HCT116 (cell line): ENCODE measurements around the gene NOD1. TPM values are rescaled to one million over a fixed set of nuclear protein-coding genes. Genes with fewer than 3 reads are reported as not detected.

Experiments used
- ATAC-seq: fragments of 200-7000 bp; cut with Tn5 transposase; 2 replicates; pipeline ENCODE4 v1.9.1; 2020; ENCODE audit warnings: mild to moderate bottlenecking, moderate library complexity
- BruUV-seq: library from RNA; stranded (reverse); fragments of 400-500 nt; replicated peaks from 2 replicates; lab custom pipeline; 2021; lab: Mats Ljungman, UMichigan
- CTCF ChIA-PET: fragments of 300-600 bp; sonication (Branson Sonifier 250); formaldehyde crosslinking; loops from one replicate; lab custom pipeline; 2021; ENCODE audit warnings: antibody characterized with exemption; lab: Charles Lee
- POLR2A ChIA-PET: fragments of 300-600, 350-600 bp; sonication (Branson Sonifier 250); formaldehyde crosslinking; loops from one replicate; lab custom pipeline; 2021; ENCODE audit warnings: antibody characterized with exemption; lab: Charles Lee
- RAD21 ChIA-PET, 2 experiments: fragments of 300-600 bp; sonication (Branson Sonifier 250); formaldehyde crosslinking; loops; one replicate each; lab custom pipeline; 2023; ENCODE audit warnings: low total read pairs in 2 of 2; ENCODE audit not compliant: uncharacterized antibody in 2 of 2, unreplicated experiment in 2 of 2, low non-redundant PET in 1 of 2; lab: Charles Lee
- DNase-seq: peaks from one replicate; pipeline ENCODE4 v3.0.0-alpha.2; 2010; ENCODE audit warnings: low read depth, low spot score
- H2AFZ ChIP-seq: fragments of 200-600 bp; shearing (Covaris generic), sonication (generic); 2 replicates; pipeline ENCODE4 v1.6.1; 2017; ENCODE audit warnings: low read depth, mixed run types, mixed read lengths, antibody characterized with exemption, low read length; ENCODE audit not compliant: poor library complexity, severe bottlenecking
- H3K27ac ChIP-seq: 2 replicates; pipeline ENCODE4 v1.5.1; 2012; ENCODE audit warnings: low read depth, low read length
- H3K27me3 ChIP-seq: fragments of 200-600 bp; sonication (generic); 2 replicates; pipeline ENCODE4 v1.6.1; 2016; ENCODE audit warnings: mixed run types, low read length, mixed read lengths; ENCODE audit not compliant: insufficient read depth
- H3K36me3 ChIP-seq, 2 experiments: fragments of 200-500 bp in 1 of 2; fragments of 200-600 bp in 1 of 2; sonication (Bioruptor generic) in 1 of 2; sonication (generic) in 1 of 2; 2 replicates each; pipeline versions ENCODE4 v1.5.1 to v1.6.1; 2014 to 2016; ENCODE audit warnings: low read length in 2 of 2, inconsistent platforms in 1 of 2, mixed read lengths in 1 of 2, mixed run types in 1 of 2; ENCODE audit not compliant: insufficient read depth in 2 of 2, control insufficient read depth in 1 of 2
- H3K4me1 ChIP-seq, 2 experiments: fragments of 200-600 bp in 1 of 2; sonication (generic) in 1 of 2; 2 replicates each; pipeline versions ENCODE4 v1.5.1 to v1.6.1; 2012 to 2017; ENCODE audit warnings: low read length in 2 of 2, inconsistent platforms in 1 of 2, mild to moderate bottlenecking in 1 of 2, mixed read lengths in 1 of 2, mixed run types in 1 of 2, moderate library complexity in 1 of 2; ENCODE audit not compliant: insufficient read depth in 2 of 2, control insufficient read depth in 1 of 2
- H3K4me2 ChIP-seq: fragments of 200-600 bp; sonication (generic); 2 replicates; pipeline ENCODE4 v1.6.1; 2017; ENCODE audit warnings: mixed run types, low read length, mixed read lengths
- H3K4me3 ChIP-seq, 2 experiments: fragments of 200-600 bp in 1 of 2; sonication (generic) in 1 of 2; replicated peaks in 1 of 2; 2 replicates each; pipeline ENCODE4 v1.5.1; 2011 to 2016; ENCODE audit warnings: low read length in 2 of 2, control low read depth in 1 of 2, low read depth in 1 of 2, mild to moderate bottlenecking in 1 of 2, mixed read lengths in 1 of 2, mixed run types in 1 of 2
- H3K79me2 ChIP-seq: fragments of 200-600 bp; sonication (generic); 2 replicates; pipeline ENCODE4 v1.6.1; 2017; ENCODE audit warnings: mild to moderate bottlenecking, mixed run types, low read length, moderate library complexity, mixed read lengths; ENCODE audit not compliant: insufficient read depth
- H3K9ac ChIP-seq: fragments of 200-600 bp; sonication (generic); 2 replicates; pipeline ENCODE4 v1.6.1; 2016; ENCODE audit warnings: low read length, mixed read lengths
- H3K9me2 ChIP-seq: fragments of 200-600 bp; sonication (generic), shearing (Covaris generic); 2 replicates; pipeline ENCODE4 v1.6.1; 2017; ENCODE audit warnings: mixed run types, mild to moderate bottlenecking, moderate library complexity; ENCODE audit not compliant: insufficient read depth
- H3K9me3 ChIP-seq, 2 experiments: fragments of 200-500 bp in 1 of 2; fragments of 200-600 bp in 1 of 2; sonication (Bioruptor generic) in 1 of 2; sonication (generic) in 1 of 2; 2 replicates each; pipeline ENCODE4 v1.6.1; 2014 to 2017; ENCODE audit warnings: low read length in 2 of 2, mixed read lengths in 2 of 2, inconsistent platforms in 1 of 2, low read depth in 1 of 2, mild to moderate bottlenecking in 1 of 2, mixed run types in 1 of 2, moderate library complexity in 1 of 2; ENCODE audit not compliant: control insufficient read depth in 1 of 2, insufficient read depth in 1 of 2
- H4K20me1 ChIP-seq: fragments of 200-600 bp; sonication (generic), shearing (Covaris generic); 2 replicates; pipeline ENCODE4 v1.6.1; 2017; ENCODE audit warnings: mixed run types, mild to moderate bottlenecking, moderate library complexity; ENCODE audit not compliant: insufficient read depth
- CEBPB ChIP-seq: IDR thresholded peaks from 2 replicates; pipeline ENCODE4 v1.6.1; 2012; ENCODE audit warnings: low read depth
- EGR1 ChIP-seq: IDR thresholded peaks from 2 replicates; pipeline ENCODE4 v1.6.1; 2012; ENCODE audit warnings: low read depth
- EZH2 ChIP-seq: fragments of 200-600 bp; sonication (generic); IDR thresholded peaks from 2 replicates; pipeline ENCODE4 v1.6.1; 2017; ENCODE audit warnings: antibody characterized with exemption, mixed run types
- EZH2phosphoT487 ChIP-seq: fragments of 200-600 bp; IDR thresholded peaks from 2 replicates; pipeline ENCODE4 v1.6.1; 2018; ENCODE audit warnings: antibody characterized with exemption, borderline replicate concordance
- POLR2A ChIP-seq: IDR thresholded peaks from 2 replicates; pipeline ENCODE4 v1.7.0; 2011; ENCODE audit warnings: borderline replicate concordance; ENCODE audit not compliant: insufficient read depth, insufficient read length; ENCODE audit errors: extremely low read depth
- REST ChIP-seq: IDR thresholded peaks from 2 replicates; pipeline ENCODE4 v1.6.1; 2012; ENCODE audit warnings: low read depth
- TCF7L2 ChIP-seq: IDR thresholded peaks from 2 replicates; pipeline ENCODE4 v1.7.0; 2011; ENCODE audit warnings: borderline replicate concordance, inconsistent platforms; ENCODE audit not compliant: insufficient read depth, insufficient read length; ENCODE audit errors: extremely low read depth
- YY1 ChIP-seq: IDR thresholded peaks from 2 replicates; pipeline ENCODE4 v1.6.1; 2011; ENCODE audit warnings: low read length, low read depth, moderate library complexity, mild to moderate bottlenecking; ENCODE audit not compliant: insufficient replicate concordance; ENCODE audit errors: extremely low read depth
- ZBTB33 ChIP-seq: IDR thresholded peaks from 2 replicates; pipeline ENCODE4 v1.6.1; 2011; ENCODE audit warnings: mild to moderate bottlenecking, low read length, moderate library complexity; ENCODE audit not compliant: insufficient replicate concordance; ENCODE audit errors: extremely low read depth
- ZNF274 ChIP-seq: fragments of 200-500 bp; sonication (Bioruptor generic); IDR thresholded peaks from 2 replicates; pipeline ENCODE4 v1.6.1; 2014; ENCODE audit warnings: mild to moderate bottlenecking, low read depth, low read length, inconsistent platforms
- intact Hi-C: fragments of 100-400 bp; cut with micrococcal nuclease; formaldehyde crosslinking; loops from 2 replicates; pipeline ENCODE4 v1.10.0; 2022
- total RNA-seq: library from RNA; stranded (reverse); gene quantifications from one replicate; pipeline ENCODE4 v1.2.1, GENCODE V29; 2021; ENCODE audit not compliant: unreplicated experiment
- TF ChIP-seq, protein P1 (sequence below): IDR thresholded peaks from 2 replicates; pipeline ENCODE4 v1.6.1; 2012
- TF ChIP-seq, protein P2 (sequence below), 3 experiments: fragments of 200-600 bp in 1 of 3; sonication (generic) in 1 of 3; IDR thresholded peaks in 2 of 3; conservative IDR thresholded peaks in 1 of 3; 2 replicates each; pipeline ENCODE4 v1.5.1; 2012 to 2017; ENCODE audit warnings: low read depth in 2 of 3, low read length in 2 of 3, antibody characterized with exemption in 1 of 3, borderline replicate concordance in 1 of 3, control low read depth in 1 of 3, mild to moderate bottlenecking in 1 of 3, mixed read lengths in 1 of 3, mixed run types in 1 of 3, moderate library complexity in 1 of 3; ENCODE audit not compliant: insufficient read depth in 1 of 3
- TF ChIP-seq, protein P3 (sequence below): IDR thresholded peaks from 2 replicates; pipeline ENCODE4 v1.6.1; 2012

The NOD1 gene
- total RNA-seq, 1 experiment from 2014 or later = 5.9 TPM

- Histone ChIP-seq H3K36me3 (no peaks in the 10 kb centered on the region), H3K9me2 (no peaks in the 10 kb centered on the region), H3K4me3 (no peak overlapping the region), H3K4me1 (peaks cover 0 to 8% of the 10 kb centered on the region in 2 experiments; a peak in 2 of 4 replicates), H2AFZ (no peak overlapping the region), H3K79me2 (peaks cover 5% of the 10 kb centered on the region; the same call in 1 of the 2 replicates), H3K9me3 (no peaks in the 10 kb centered on the region), H3K4me2 (no peak overlapping the region), H3K27ac (no peak overlapping the region), H4K20me1 (no peaks in the 10 kb centered on the region), H3K9ac (no peak overlapping the region), H3K27me3 (no peaks in the 10 kb centered on the region)
- BruUV-seq = no TSS peak
- RAD21 ChIA-PET = no interaction called here
- intact Hi-C loops = no loop called here
- TF ChIP-seq, protein P1, sequence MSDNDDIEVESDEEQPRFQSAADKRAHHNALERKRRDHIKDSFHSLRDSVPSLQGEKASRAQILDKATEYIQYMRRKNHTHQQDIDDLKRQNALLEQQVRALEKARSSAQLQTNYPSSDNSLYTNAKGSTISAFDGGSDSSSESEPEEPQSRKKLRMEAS = no peak
- TF ChIP-seq REST (no peak), YY1 (no peak), ZBTB33 (no peak), CEBPB (no peak), EZH2phosphoT487 (no peak), TCF7L2 (no peak), ZNF274 (no peak), POLR2A (no peak), EGR1 (no peak), EZH2 (no peak)
- TF ChIP-seq, protein P2, sequence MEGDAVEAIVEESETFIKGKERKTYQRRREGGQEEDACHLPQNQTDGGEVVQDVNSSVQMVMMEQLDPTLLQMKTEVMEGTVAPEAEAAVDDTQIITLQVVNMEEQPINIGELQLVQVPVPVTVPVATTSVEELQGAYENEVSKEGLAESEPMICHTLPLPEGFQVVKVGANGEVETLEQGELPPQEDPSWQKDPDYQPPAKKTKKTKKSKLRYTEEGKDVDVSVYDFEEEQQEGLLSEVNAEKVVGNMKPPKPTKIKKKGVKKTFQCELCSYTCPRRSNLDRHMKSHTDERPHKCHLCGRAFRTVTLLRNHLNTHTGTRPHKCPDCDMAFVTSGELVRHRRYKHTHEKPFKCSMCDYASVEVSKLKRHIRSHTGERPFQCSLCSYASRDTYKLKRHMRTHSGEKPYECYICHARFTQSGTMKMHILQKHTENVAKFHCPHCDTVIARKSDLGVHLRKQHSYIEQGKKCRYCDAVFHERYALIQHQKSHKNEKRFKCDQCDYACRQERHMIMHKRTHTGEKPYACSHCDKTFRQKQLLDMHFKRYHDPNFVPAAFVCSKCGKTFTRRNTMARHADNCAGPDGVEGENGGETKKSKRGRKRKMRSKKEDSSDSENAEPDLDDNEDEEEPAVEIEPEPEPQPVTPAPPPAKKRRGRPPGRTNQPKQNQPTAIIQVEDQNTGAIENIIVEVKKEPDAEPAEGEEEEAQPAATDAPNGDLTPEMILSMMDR (IDR thresholded peaks at IDR 0.05 in 2 of 3, conservative IDR thresholded peaks at IDR 0.05 in 1 of 3; ENCODE audit: borderline replicate concordance in 1 of 3, insufficient read depth in 1 of 3, low read depth in 2 of 3, low read length in 2 of 3) = no peak
- TF ChIP-seq, protein P3, sequence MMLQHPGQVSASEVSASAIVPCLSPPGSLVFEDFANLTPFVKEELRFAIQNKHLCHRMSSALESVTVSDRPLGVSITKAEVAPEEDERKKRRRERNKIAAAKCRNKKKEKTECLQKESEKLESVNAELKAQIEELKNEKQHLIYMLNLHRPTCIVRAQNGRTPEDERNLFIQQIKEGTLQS = no peak
- CTCF ChIA-PET = no interaction called here
- no peak for DNase-seq
- POLR2A ChIA-PET = no interaction called here
- no peak for ATAC-seq
These were observed 13.4 kb downstream of the NOD1 start for GRCh38 chr7:30465046-30465810.
